Measurements from ENCODE around the gene CDC27.
A peak's percentile ranks its signal among the peaks of the same experiment; 100 is the strongest.

CDC27 gene

DNA sequence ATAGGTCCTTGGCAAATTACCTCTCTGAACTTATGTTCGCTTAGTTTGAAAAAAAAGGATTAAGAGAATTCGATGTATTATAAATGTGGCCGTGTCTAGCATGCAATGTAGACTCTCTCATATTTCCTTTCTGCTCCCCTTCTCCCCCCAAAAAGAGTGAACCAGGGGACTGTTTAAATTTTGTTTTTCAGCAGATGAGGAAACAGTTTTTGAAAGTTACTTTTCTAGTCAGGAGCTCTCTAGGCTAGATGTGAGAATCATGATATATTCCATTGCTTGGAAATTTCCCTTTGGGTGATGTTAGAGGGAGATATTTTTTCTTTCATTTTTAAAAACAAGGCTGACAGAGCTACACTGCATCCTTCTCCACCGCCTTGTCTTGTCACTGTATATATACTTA lies 1.1 kb upstream of the CDC27 start:
- peak overlapping the region; percentile 60 for H3K9ac ChIP-seq (ENCODE audit: low read depth, low read length, poor library complexity, severe bottlenecking)
- H2AFZ ChIP-seq (ENCODE audit: low read length) = no peak overlapping the region
- H3K4me2 ChIP-seq (ENCODE audit: low read depth, low read length, poor library complexity, severe bottlenecking) = peak overlapping the region; percentile 74
- H3K36me3 ChIP-seq (ENCODE audit: insufficient read depth, low read length) = no peaks in the 10 kb centered on the region
- peaks cover 36% of the 10 kb centered on the region for H4K20me1 ChIP-seq (ENCODE audit: insufficient read depth, low read length, poor library complexity, severe bottlenecking)
- H3K79me2 ChIP-seq (ENCODE audit: insufficient read depth, low read length) = peaks cover 38% of the 10 kb centered on the region
- H3F3A ChIP-seq (ENCODE audit: low read depth) = no peaks in the 10 kb centered on the region
- H3K27me3 ChIP-seq (ENCODE audit: insufficient read depth, low read length, poor library complexity, severe bottlenecking) = peaks cover 5% of the 10 kb centered on the region
- no peak for TF ChIP-seq CTCF (conservative IDR thresholded peaks at IDR 0.05; ENCODE audit: low read length)
- no peak for TF ChIP-seq EZH2phosphoT487 (IDR thresholded peaks at IDR 0.05; ENCODE audit: borderline replicate concordance)
- peaks cover 33% of the 10 kb centered on the region for H3K4me1 ChIP-seq (ENCODE audit: insufficient read depth, low read length, poor library complexity, severe bottlenecking)
- H3K4me3 ChIP-seq (ENCODE audit: low read length, poor library complexity, severe bottlenecking) = no peak overlapping the region
- no peaks in the 10 kb centered on the region for H3K9me2 ChIP-seq (replicated peaks; ENCODE audit: low read depth, low read length)
- H3K9me3 ChIP-seq (ENCODE audit: insufficient read depth, low read depth, low read length) = no peaks in the 10 kb centered on the region

- no peaks in the 10 kb centered on the region for H3K36me3 ChIP-seq (ENCODE audit: insufficient read depth, low read length)
- no peaks in the 10 kb centered on the region for H3K9me2 ChIP-seq (replicated peaks; ENCODE audit: low read depth, low read length)
- TF ChIP-seq EZH2phosphoT487 (IDR thresholded peaks at IDR 0.05; ENCODE audit: borderline replicate concordance) = no peak
- no peaks in the 10 kb centered on the region for H3K9me3 ChIP-seq (ENCODE audit: insufficient read depth, low read depth, low read length)
- peak overlapping the region; percentile 74 for H3K4me2 ChIP-seq (ENCODE audit: low read depth, low read length, poor library complexity, severe bottlenecking)
- H2AFZ ChIP-seq (ENCODE audit: low read length) = peak overlapping the region; percentile 95
- peak overlapping the region; percentile 97 for H3K4me3 ChIP-seq (ENCODE audit: low read length, poor library complexity, severe bottlenecking)
- H3K79me2 ChIP-seq (ENCODE audit: insufficient read depth, low read length) = peaks cover 43% of the 10 kb centered on the region
- peak overlapping the region; percentile 60 for H3K9ac ChIP-seq (ENCODE audit: low read depth, low read length, poor library complexity, severe bottlenecking)
- H3K27me3 ChIP-seq (ENCODE audit: insufficient read depth, low read length, poor library complexity, severe bottlenecking) = peaks cover 5% of the 10 kb centered on the region
- H4K20me1 ChIP-seq (ENCODE audit: insufficient read depth, low read length, poor library complexity, severe bottlenecking) = peaks cover 39% of the 10 kb centered on the region
- H3K4me1 ChIP-seq (ENCODE audit: insufficient read depth, low read length, poor library complexity, severe bottlenecking) = peaks cover 34% of the 10 kb centered on the region
- no peaks in the 10 kb centered on the region for H3F3A ChIP-seq (ENCODE audit: low read depth)
Measured at GRCh38 chr17:47189732-47190237, 690 bp upstream of the CDC27 start.

DNA sequence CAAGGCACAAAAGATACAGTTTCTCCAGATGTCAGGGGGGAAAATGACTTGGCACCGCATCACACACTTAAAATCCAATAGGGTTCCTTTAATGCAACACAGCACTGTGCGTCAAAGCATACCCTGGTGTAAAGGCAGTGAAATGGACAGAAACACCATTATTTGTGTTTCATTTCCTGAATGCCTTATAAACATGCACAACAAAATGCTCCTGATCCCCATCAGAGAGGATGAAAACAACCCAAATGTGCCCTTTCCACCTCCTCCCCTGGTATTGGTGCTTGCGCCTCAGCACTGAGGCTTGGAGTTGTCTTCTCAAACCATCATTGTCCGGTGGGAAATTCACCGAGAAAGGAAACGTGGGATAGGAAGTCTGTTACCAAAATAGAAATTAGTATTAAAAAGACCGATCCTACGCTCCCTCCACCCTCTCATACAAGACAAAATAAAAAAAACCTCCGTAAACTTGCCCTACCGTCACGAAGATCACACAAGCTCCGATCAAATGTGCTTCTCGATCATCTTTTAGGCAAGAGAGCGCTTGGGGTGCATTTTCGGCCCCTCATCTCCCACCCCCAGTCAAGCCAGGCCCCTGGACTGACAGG lies 722 bp downstream of the CDC27 start:
- Histone ChIP-seq H2AFZ (ENCODE audit: low read length) (peak overlapping the region; percentile 75), H3K27me3 (ENCODE audit: insufficient read depth, low read length, poor library complexity, severe bottlenecking) (peaks cover 5% of the 10 kb centered on the region)

More for the DNA sequence above, 722 bp downstream of the CDC27 start:
- peaks cover 49% of the 10 kb centered on the region for H3K4me1 ChIP-seq (ENCODE audit: insufficient read depth, low read length, poor library complexity, severe bottlenecking)
- H3K36me3 ChIP-seq (ENCODE audit: insufficient read depth, low read length) = no peaks in the 10 kb centered on the region
- H4K20me1 ChIP-seq (ENCODE audit: insufficient read depth, low read length, poor library complexity, severe bottlenecking) = peaks cover 53% of the 10 kb centered on the region
- H3K4me3 ChIP-seq (ENCODE audit: low read length, poor library complexity, severe bottlenecking) = peak overlapping the region; percentile 97
- TF ChIP-seq EZH2phosphoT487 (IDR thresholded peaks at IDR 0.05; ENCODE audit: borderline replicate concordance) (no peak), CTCF (conservative IDR thresholded peaks at IDR 0.05; ENCODE audit: low read length) (no peak)
- no peaks in the 10 kb centered on the region for H3K9me2 ChIP-seq (replicated peaks; ENCODE audit: low read depth, low read length)
- peak overlapping the region; percentile 96 for H3K4me2 ChIP-seq (ENCODE audit: low read depth, low read length, poor library complexity, severe bottlenecking)
- no peaks in the 10 kb centered on the region for H3K9me3 ChIP-seq (ENCODE audit: insufficient read depth, low read depth, low read length)
- peaks cover 57% of the 10 kb centered on the region for H3K79me2 ChIP-seq (ENCODE audit: insufficient read depth, low read length)
- no peaks in the 10 kb centered on the region for H3F3A ChIP-seq (ENCODE audit: low read depth)
- H3K9ac ChIP-seq (ENCODE audit: low read depth, low read length, poor library complexity, severe bottlenecking) = peak overlapping the region; percentile 100

All from Loucy (cell line).